Measurements from ENCODE around the gene EDN2. TPM values are rescaled to one million over a fixed set of nuclear protein-coding genes. Genes with fewer than 3 reads are reported as not detected.

EDN2 gene
- polyA plus RNA-seq (2014; cell fraction: cytosol; rRNA removed) = not detected in 2 replicates
- polyA plus RNA-seq (2014; cell fraction: nucleus; rRNA removed) = not detected in 2 replicates

DNA sequence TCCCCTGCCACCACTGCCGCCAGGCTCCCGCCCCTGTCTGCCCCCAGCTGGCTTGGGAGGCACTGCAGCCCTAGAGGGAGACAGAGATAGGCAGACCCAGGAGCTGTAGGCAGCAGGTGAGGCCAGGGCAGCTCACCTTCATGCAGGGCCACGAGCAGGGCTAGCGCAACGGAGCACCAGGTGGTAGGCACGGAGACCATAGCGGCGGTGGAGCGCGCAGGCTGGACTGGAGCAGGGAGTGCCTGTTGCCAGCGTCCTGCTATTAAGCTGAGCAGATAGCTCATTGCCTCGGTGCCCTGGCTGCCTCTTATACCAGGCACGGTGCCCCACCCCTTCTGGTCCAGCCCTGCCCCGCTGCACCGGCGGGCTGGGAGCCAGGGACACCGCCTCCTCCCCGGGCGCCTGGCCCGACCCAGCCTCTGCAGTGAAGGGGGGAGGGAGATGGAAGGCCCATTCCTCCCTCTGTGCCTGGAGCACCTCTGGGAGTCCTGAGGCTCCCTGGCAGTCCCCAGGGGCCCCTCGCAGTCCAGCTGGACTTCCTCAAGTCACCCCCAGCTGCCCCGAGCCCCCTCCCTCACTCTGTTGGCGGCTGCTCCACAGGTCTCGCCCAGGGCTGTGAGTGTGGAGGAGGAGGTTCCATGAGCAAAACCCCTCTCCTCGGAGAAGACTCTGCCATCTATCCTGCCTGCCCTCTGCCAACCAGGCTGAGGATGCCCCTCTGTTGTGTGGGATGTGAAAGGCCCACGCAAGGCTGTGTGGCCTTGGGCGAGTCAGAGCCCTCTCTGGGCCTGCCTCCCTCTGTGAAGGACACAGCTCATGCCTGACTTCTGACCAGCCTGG lies at the start of gene EDN2:
Gene EDN2 (minus strand): TSS at position 282 of the 840 bp plus-strand sequence. CDS start 82 bp downstream, at position 200.
- DNase-seq (ENCODE audit: low spot score) = no peak

DNA sequence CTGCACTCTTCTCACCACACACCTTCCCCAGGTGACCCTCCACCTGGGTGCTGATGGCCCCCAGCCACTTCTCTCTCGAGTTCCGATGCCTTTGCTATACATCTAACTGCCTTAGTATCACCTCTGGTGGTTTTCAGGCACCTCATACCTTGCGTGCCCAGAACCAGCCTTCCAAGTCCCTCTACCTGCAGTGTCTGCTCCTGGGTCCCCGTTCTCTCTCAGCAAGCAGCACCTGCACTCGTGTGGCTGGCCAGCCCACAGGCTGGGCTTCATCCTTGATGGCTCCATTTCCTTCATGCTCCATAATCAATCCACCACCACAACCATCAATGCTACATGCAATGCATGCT lies 49.2 kb upstream of the EDN2 start:
- no peak for DNase-seq (ENCODE audit: low spot score)

DNA sequence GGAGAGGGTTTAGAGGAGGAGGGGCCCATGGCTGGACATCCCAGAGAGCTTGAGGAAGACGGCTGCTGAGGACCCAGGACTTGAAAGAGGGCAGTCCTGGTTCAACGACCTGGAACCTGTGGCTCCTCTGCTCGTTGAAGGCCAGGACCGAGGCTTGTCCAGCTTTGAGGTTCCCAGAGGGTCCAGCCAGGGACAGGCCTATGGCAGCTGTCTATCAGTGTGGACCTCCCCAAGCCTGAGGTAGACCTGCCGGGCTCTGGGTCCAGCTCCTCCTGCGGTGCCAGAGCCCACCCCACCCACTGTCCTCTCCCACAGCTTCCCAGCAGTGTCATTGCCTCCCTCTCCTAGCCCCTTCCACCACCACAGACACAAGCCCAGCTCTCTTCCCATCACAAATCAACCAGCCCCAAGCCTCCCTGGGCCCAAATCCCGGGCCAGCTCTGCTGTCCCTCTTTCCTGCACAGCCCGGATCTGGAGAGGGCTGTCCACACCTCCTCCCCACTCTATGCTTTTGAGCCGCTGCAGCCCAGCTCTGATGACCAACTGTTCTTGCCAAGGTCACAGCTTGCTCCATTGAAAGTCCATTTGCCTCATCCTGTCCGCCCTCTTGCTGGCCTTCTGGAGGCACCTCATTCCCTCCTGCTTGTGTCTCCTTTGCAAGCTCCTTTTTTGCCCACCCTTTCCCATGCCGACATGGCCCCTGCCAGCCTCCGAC lies 48.7 kb upstream of the EDN2 start:
- no peak for DNase-seq (ENCODE audit: low spot score)

DNA sequence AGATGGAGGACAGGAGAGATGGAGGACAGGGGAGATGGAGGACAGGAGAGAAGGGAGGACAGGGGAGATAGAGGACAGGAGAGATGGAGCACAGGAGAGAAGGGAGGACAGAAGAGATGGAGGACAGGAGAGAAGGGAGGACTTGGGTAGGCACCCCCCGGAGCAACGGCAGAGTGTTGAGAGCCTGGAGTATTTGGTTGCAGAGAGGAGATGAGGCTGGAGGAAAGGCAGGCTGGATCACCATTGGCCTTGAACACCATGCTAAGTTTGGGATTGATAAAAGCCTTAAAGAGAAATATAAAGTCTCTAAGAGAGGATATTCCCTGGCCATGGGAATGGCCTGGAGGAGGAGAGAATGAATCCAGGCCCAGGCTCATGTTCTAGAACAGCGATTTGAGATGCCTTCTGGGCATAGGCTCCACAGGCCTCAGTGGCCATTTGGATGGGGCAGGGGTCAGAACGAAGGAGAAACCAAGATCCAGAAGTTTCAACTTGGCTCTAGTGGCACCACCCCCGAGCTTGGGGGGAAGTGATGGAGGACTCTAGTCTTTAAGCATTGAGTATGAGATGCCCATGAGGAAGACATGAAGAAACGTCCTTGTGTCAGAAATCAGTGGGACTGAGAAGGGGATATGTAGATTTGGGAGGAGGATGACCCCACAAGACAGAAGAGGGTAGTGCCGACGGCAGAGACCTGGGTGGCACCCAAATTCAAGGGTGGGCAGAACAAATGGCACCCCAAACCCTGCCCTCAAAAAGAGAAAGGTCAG lies 47.9 kb upstream of the EDN2 start:
- DNase-seq (ENCODE audit: low spot score) = no peak

DNA sequence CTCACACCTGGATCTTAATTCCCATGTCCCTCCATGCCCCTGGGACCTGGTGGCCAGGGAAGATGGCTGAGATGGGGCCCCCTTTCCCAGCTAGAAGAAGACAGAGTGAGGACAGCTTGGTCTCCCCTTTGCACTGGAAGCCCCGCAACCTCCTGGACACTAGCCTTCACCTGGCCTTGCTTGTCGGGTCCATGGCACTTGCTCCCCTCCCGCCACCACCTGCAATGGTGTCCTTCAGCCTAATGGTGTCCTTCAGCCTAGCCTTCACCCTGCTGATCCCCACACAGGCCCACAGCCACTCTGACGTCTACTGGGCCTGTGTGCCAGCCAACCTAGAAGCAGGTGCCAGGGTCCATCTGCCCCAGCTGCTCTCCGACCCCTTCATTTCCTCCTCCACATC lies 45.9 kb upstream of the EDN2 start:
- no peak for DNase-seq (ENCODE audit: low spot score)

DNA sequence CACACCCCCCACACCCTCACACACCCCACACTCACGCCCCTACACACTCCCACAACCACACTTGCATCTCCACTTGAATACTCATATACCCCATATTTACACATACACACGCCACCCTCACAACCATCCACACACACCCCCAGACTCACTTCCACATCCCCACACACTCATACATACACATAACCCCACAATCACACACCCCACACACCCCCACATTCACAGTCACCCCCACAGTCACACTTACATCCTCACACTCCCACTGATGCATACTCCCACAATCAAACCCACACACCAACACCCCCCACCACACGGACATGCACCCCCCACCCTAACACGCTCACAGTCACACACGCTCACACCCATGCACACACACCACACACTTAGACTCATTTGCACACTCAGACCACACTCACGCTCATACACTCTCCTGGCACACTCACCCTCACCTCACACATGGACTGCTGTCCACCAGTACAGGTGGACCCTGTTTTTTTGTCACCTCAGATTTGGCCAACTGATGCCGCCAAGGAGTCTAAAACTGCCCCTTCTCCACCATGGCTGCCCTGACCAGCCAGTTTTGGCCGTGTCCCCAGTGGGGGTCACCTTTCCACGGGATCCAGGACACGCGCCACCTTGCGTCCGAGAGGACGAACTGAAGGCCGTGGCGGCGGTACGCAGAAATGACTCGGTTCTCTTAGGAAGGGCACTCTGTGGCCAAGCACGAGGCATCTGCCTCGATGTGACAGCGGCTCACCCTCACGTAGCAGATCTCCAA lies 45.3 kb upstream of the EDN2 start:
- no peak for DNase-seq (ENCODE audit: low spot score)

DNA sequence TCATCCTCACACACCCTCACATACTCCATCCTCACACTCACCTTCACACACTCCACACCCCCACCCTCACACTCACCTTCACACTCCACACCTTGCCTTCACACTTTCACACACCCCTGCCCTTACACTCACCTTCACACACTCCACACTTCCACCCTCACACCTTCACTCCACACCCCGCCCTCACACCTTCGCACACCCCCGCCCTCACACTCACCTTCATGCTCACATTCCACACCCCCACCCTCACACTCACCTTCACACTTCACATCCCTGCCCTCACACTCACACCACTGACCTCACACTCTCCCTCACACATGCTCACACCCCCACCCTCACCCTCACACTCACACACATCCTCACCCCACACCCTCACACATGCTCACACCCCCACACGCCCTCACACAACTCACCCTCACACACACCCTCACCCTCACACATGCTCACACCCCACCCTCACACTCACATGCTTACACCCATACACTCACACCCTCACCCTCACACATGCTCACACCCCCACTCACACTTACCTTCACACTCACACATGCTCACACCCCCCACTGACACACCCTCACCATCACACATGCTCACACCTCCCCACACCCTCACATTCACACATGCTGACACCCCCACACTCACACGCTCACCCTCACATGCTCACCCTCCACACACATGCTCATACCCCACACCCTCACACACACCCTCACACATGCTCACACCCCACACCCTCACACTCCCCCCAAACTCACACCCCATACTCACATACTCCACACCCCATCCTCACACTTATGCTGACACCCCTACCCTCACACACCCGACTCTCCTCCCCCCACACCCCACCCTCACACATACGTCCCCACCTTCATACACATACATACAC lies 44.5 kb upstream of the EDN2 start:
- DNase-seq (ENCODE audit: low spot score) = no peak

DNA sequence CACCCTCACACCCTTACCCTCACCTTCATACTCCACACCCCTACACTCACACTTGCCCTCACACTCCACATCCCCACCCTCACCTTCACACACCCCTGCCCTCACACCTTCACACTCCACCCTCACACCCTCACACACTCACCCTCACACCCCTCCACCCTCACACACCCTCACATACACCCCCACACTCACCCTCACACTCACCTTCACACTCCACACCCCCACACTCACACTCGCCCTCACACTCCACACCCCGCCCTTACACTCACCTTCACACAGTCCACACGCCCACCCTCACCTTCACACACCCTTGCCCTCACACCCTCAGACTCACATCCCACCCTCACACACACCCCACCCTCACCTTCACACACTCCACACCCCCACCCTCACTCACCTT lies 43.6 kb upstream of the EDN2 start:
- DNase-seq (ENCODE audit: low spot score) = no peak

DNA sequence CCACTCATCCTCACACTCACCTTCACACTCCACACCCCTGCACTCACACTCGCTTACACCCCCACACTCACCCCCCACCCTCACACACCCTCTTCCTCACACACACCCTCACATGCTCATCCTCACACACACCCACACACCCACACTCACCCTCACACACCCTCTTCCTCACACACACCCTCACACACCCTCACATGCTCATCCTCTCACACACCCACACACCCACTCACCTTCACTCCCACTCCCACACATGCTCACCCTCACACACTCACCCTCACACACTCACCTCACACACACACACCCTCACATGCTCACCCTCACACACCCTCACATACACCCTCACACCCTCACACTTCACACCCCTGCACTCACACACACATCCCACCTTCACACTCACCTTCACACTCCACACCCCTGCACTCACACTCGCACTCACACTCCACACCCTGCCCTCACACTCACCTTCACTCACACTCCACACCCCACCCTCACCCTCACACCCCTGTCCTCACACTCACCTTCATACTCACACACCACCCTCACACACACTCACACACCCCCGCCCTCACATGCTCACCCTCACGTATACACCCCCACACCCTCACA lies 42.6 kb upstream of the EDN2 start:
- no peak for DNase-seq (ENCODE audit: low spot score)

DNA sequence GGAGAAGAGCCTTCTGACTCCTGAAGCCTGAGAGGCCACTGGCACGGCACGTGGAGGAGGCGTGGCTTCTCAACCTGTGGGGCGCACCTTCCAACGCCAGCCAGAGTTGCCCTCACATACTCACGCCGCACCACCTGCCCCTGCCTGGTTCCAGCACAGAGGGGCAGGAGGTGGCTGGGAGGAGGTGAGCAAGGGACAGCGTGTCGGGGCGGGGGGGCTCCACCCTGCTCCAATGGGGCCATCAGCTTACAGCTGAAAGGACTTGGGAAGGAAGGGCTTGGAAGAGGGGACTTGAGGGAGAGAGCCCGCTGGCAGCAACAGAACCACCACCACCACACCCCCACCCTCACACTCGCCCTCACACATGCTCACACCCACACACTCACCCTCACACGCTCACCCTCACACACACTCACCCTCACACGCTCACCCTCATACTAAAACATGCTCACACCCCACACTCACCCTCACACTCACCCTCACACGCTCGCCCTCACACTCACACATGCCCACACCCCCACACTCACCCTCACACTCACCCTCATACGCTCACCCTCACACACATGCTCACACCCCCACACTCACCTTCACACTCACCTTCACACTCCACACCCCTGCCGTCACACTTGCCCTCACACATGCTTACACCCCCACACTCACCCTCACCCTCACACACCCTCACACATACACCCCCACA lies 41.6 kb upstream of the EDN2 start:
- DNase-seq (ENCODE audit: low spot score) = no peak

DNA sequence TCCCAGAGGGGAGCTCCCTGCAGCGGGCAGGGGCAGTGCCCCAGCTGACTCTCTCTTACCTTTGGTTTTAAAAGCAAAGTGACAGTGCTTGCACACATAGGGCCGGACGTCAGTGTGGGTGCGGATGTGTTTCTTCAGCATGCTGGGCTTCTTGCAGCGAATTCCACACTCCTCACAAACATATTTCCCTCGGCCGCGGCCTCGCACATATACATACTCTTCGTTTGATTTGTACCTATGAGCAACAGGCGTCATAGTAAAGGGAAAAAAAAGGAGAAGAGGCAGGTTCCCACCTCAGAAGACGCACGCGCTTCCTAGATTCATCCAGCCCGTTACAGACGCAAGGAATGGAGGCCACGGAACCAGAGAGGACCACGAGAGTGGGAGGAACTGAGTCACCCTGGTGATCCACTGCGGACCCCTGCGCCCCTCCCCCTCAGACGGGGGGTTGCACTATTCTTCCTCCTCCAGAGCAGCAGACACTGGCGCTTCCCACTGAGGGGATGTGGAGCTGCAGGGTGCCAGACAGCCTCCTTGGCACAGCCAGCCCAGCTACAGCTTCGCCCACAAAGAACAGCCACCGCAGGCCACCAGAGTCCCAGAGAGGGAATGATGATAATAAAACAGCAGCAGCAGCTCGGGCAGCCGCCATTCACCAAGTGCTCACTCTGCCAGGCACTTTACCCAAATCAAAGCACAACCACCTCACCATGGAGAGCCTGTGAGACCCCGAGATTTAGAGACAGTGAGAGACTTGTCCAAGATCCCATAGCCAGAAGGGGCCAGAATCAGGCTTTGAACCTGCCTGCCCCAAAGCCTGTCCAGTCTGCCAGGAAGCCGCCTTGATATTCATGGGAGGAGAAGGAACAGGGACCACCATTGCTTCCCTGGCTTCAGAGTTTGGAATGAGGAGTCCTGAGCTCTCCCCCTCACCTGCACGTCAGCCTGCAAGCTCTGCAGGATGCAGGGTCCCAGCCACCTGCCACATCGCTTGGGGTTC lies 40.5 kb upstream of the EDN2 start:
- DNase-seq (ENCODE audit: low spot score) = no peak

DNA sequence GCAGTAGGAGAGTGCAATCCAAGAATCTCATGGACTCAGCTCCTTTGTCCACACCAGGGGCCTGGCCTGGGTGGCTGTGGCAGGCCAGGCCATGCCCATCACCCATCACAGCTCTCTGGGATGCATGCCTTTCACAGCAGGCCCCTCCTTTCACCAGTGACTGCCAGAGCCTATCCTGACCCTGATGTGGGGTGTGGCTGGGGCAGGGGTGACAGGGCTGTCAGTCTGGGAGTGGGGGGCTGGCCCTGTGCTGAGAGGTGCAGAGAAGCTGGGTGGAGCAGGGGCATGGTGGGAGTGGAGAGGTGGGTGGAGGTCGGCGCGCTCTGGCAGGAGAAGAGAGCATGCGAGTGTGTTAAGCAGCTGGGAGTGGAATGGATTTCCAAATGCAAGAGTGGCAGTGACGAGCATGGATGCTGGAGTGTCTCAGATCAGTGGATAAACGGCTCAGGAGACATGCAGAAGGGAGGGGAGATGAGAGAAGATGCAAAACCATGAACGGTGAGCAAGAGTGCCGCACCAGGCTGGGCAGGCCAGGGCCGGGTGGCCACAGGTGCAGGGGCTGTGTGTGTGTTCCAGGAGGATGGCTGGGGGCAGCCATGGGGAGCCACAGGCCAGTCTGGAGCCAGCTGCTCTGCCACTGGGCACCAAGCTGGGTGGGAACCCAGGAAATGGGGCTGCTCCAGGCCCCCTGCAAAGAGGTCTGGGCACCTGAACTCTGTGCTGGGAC lies 39.6 kb upstream of the EDN2 start:
- DNase-seq (ENCODE audit: low spot score) = no peak

DNA sequence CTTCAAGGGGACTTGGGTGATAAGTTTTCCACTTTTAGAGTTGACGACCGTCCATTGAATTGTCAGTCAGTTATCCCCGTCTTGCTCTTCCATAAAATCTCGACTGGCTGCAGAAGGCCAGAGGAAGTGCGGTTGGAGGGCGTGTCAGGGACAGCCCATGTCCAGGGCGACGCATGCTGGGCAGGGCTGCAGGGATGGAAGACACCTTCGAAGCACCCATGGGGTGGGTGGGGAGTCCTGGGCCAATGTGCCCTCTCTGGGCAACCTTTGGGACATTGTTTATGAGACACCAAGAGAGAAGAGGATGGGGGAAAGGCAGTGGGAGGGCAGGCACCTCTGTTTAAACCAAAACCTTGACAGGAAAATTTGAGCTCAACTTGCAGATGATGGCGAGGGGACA lies 38.6 kb upstream of the EDN2 start:
- no peak for DNase-seq (ENCODE audit: low spot score)

DNA sequence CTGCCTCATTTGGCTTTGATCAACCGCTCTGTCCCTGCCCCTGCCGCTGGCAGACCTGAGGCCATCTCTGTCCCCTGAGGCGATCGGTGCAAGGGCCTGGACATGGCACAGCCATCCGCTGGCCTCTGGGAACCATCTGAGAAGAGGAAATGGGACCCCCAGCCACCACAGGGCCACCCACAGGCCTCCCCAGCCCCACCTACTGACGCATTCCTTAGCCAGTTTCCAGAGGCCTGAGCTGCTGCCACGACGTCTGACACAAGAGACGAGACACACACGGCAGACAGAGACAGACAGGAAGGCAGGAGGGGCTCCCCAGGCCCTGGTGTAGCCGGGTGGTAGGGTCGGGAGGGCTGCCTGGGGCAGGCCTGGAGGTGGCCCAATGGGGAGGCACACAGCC lies 37.3 kb upstream of the EDN2 start:
- no peak for DNase-seq (ENCODE audit: low spot score)

DNA sequence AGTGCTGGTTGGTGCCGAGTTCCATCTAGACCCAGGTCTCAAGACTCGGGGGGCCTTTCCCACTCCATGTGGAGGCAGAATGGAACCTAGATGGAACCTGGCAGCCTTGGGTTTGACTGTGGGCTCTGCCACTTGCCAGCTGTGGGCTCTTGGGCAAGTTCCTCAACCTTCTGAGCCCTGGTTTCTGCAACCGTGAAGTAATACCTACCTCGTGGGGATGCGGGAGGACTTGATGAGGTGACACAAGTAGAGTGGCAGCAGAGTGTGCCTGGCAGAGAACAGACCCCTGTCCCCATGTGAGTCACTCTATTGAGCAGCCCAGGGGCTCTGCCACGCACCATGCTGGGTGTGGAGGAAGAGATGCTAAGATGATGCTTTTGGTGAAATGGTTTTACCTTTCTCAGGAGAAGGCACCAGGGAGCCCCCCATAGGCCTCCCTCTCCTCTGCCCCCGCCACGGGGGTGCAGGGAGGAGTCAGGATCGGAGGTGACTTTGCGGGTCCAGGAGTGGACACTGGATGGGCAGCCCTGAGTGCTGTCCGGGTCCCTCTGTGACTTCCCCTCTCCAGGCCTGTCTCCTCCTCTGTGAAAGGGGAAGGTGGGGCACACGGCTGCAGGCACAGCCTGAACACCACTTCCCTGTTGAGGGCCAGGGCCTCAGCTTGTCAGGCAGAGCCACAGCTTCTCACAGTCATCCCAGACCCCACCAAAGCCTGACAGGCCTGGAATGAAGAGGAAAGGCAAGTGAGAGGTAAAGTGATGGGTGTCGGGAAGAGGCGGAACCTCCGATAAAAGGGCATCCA lies 36.7 kb upstream of the EDN2 start:
- DNase-seq (ENCODE audit: low spot score) = no peak

DNA sequence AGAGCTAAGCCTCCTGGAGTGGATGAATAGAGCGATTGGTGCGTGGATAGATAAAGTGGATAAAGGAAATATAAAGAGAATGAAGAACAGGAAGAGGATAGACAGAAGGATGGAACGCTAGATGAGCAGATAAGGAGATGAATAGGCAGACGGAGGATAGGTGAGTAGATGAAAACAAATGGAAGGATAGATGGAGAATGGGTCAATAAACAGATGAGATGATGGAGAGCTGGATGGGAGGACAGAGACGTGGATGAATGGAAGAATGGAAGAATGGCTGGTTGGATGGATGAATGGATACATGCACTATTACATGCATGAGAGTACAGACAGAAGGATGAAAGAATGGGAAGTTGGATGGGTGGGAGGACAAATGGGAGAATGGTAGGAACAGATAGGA lies 35.2 kb upstream of the EDN2 start:
- DNase-seq (ENCODE audit: low spot score) = no peak

DNA sequence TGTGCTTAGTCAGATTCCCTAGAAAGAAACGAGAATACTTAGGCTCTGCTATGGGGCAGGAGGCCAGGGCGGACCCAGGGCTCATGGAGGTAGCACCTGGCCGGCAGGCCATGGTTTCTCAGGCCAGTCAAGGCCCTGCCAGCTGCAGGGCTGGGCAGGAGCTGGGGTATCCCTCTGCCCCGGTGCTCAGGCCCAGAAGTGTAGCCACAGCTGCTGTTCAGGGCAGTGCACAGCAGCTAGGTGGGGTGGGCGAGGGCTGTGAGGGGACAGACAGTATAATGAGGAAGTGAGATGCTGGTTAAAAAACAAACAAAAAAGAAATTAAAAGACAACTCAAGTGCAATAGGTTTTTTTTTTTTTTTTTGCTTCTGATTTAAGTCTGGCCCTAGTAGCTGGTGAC lies 34.0 kb upstream of the EDN2 start:
- DNase-seq (ENCODE audit: low spot score) = no peak
